SK-N-SH treated with all-trans-retinoic acid at 6 μM for 48 hours (cell line): ENCODE measurements around the gene PHF2.

Experiments
- ATAC-seq: fragments of 200-7000 bp; cut with Tn5 transposase; 3 replicates; pipeline ENCODE4 v1.9.1; 2020; ENCODE audit warnings: mild to moderate bottlenecking, moderate library complexity
- ARNTL ChIP-seq: fragments of 450-650 bp; formaldehyde crosslinking; IDR thresholded peaks from 2 replicates; pipeline ENCODE4 v1.5.0; 2020; ENCODE audit warnings: low read depth, mild to moderate bottlenecking, moderate library complexity, borderline replicate concordance
- BACH2 ChIP-seq: fragments of 250-450 bp; sonication (Bioruptor Pico); IDR thresholded peaks from 2 replicates; pipeline ENCODE4 v1.9.0; 2021; ENCODE audit warnings: mild to moderate bottlenecking, borderline replicate concordance
- CSDC2 ChIP-seq: fragments of 250-450 bp; sonication (Bioruptor Pico); IDR thresholded peaks from 2 replicates; pipeline ENCODE4 v1.5.0; 2020; ENCODE audit warnings: mild to moderate bottlenecking, moderate library complexity
- ESRRG ChIP-seq: fragments of 250-450 bp; sonication (Bioruptor Pico); IDR thresholded peaks from 2 replicates; pipeline ENCODE4 v1.6.1; 2021; ENCODE audit warnings: mild to moderate bottlenecking
- GLIS3 ChIP-seq: fragments of 250-450 bp; sonication (Bioruptor Pico); IDR thresholded peaks from 2 replicates; pipeline ENCODE4 v1.5.0; 2020; ENCODE audit warnings: mild to moderate bottlenecking, moderate library complexity
- ISL1 ChIP-seq: fragments of 250-450 bp; sonication (Bioruptor Pico); IDR thresholded peaks from 2 replicates; pipeline ENCODE4 v2.1.2; 2022; ENCODE audit warnings: mild to moderate bottlenecking, moderate library complexity
- OSR1 ChIP-seq: fragments of 250-450 bp; sonication (Bioruptor Pico); IDR thresholded peaks from 2 replicates; pipeline ENCODE4 v1.8.0; 2022; ENCODE audit warnings: moderate library complexity, mild to moderate bottlenecking, inconsistent platforms
- PATZ1 ChIP-seq: fragments of 250-450 bp; sonication (Bioruptor Pico); IDR thresholded peaks from 2 replicates; pipeline ENCODE4 v1.8.0; 2020; ENCODE audit warnings: mild to moderate bottlenecking, moderate library complexity, borderline replicate concordance
- POU6F1 ChIP-seq: fragments of 250-450 bp; sonication (Bioruptor Pico); IDR thresholded peaks from 2 replicates; pipeline ENCODE4 v1.8.0; 2021; ENCODE audit warnings: low read depth, mild to moderate bottlenecking, moderate library complexity, borderline replicate concordance
- PPARA ChIP-seq: fragments of 250-450 bp; sonication (Bioruptor Pico); IDR thresholded peaks from 2 replicates; pipeline ENCODE4 v1.5.0; 2020; ENCODE audit warnings: mild to moderate bottlenecking, borderline replicate concordance
- RARB ChIP-seq: fragments of 250-450 bp; sonication (Bioruptor Pico); IDR thresholded peaks from 2 replicates; pipeline ENCODE4 v1.8.0; 2021; ENCODE audit warnings: mild to moderate bottlenecking, moderate library complexity
- SNAI2 ChIP-seq: fragments of 250-450 bp; sonication (Bioruptor Pico); IDR thresholded peaks from 2 replicates; pipeline ENCODE4 v1.5.0; 2020; ENCODE audit warnings: mild to moderate bottlenecking, moderate library complexity
- TCF4 ChIP-seq: fragments of 250-450 bp; sonication (Bioruptor Pico); IDR thresholded peaks from 2 replicates; pipeline ENCODE4 v1.8.0; 2021; ENCODE audit warnings: mild to moderate bottlenecking, moderate library complexity, borderline replicate concordance
- TOX ChIP-seq: fragments of 250-450 bp; sonication (Bioruptor Pico); IDR thresholded peaks from 2 replicates; pipeline ENCODE4 v1.8.0; 2021; ENCODE audit warnings: mild to moderate bottlenecking, moderate library complexity, borderline replicate concordance
- TSHZ2 ChIP-seq: fragments of 250-450 bp; sonication (Bioruptor Pico); IDR thresholded peaks from 2 replicates; pipeline ENCODE4 v1.5.0; 2020; ENCODE audit warnings: mild to moderate bottlenecking, moderate library complexity
- ZC3H10 ChIP-seq: fragments of 250-450 bp; sonication (Bioruptor Pico); IDR thresholded peaks from 2 replicates; pipeline ENCODE4 v1.5.1; 2021; ENCODE audit warnings: mild to moderate bottlenecking, moderate library complexity
- ZFP3 ChIP-seq: fragments of 250-450 bp; sonication (Bioruptor Pico); IDR thresholded peaks from 2 replicates; pipeline ENCODE4 v1.5.0; 2020; ENCODE audit warnings: mild to moderate bottlenecking, moderate library complexity
- ZFP30 ChIP-seq: fragments of 450-650 bp; formaldehyde crosslinking; IDR thresholded peaks from 2 replicates; pipeline ENCODE4 v1.5.0; 2022; ENCODE audit warnings: mild to moderate bottlenecking, moderate library complexity
- ZNF565 ChIP-seq: fragments of 450-650 bp; formaldehyde crosslinking; conservative IDR thresholded peaks from 2 replicates; pipeline ENCODE4 v1.5.0; 2020; ENCODE audit warnings: low read depth, mild to moderate bottlenecking, moderate library complexity
- ZNF70 ChIP-seq: fragments of 450-650 bp; formaldehyde crosslinking; IDR thresholded peaks from 2 replicates; pipeline ENCODE4 v1.5.0; 2020; ENCODE audit warnings: mild to moderate bottlenecking, moderate library complexity
- ZNF8 ChIP-seq: fragments of 450-650 bp; formaldehyde crosslinking; IDR thresholded peaks from 2 replicates; pipeline ENCODE4 v1.5.0; 2020; ENCODE audit warnings: mild to moderate bottlenecking, moderate library complexity
- TF ChIP-seq, protein P1 (sequence below): fragments of 250-450 bp; sonication (Bioruptor Pico); IDR thresholded peaks from 2 replicates; pipeline ENCODE4 v1.5.1; 2020; ENCODE audit warnings: low read depth, mild to moderate bottlenecking, moderate library complexity

Gene PHF2

GRCh38 chr9:93562157-93562556, 14.2 kb upstream of the PHF2 start (continued):
- TF ChIP-seq POU6F1 (CRISPR knock-in tag), result no peak
- TF ChIP-seq ZFP30 (CRISPR knock-in tag), result no peak
- TF ChIP-seq OSR1 (CRISPR knock-in tag), result no peak
- TF ChIP-seq ZNF70 (CRISPR knock-in tag), result no peak
- no peak for TF ChIP-seq CSDC2 (CRISPR knock-in tag)

DNA sequence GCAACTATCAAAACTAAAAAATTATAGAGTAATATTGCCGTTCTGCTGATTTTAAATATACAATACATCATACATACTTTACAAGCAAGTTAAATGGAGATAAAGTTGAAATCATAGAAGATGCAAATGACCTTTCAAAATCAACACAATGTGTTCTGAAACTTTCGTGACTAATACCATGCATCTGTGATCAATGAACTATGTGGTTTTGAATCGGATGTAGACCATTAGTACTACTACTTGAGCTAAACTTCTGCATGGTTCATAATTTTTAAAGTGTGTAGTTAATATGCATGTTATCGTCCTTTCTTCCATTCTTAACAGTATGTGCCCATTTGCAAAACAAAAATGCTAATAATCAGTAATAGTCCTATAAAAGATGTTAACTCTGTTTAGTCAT, 11.3 kb upstream of the PHF2 start:
- no peak for ATAC-seq

DNA sequence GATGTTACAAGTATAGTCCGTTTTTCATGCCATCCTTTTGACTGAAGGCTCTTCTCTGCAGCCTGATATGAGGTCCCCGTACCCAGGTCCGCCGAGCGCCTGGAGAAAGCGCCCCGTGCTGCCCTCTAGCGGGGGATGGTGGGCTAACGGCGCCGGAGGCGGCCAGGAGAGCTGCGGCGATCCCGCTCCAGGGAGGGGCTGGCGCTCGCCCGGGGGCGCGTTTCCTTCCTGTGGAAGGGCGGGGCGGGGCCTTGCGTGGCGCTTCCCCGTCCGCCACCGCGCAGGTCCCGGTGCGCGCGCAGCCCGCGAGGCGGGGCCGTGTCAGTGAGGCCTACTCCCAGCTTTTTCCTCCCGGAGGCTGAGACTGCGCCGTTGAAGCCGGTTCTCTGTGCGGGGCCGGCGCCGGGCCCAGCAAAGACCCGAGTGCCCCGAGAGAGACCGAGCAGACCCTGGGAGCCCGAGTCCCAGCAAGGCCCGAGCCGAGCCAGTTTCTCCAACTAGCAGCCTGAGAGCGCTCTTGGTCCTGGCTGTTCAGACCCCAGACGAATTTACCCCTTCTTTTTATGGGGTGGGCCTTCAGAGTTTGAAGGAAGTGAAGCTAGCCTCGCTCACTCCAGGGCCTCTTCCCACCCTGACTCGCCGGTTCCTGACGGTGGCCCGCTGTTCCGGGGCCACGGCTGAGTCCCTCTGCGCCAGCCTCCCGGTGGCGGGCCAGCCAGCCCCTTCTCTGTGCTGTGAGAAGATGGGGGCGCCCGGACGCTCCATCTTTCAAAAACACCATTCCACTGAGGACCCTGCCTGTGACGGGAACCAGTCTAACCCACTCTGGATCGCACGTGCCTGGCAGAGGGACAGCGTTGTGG, 9.7 kb upstream of the PHF2 start:
- TF ChIP-seq ZC3H10 (CRISPR knock-in tag) (0 out of 2 replicates have a peak, but pooled peaks have one; percentile 58), TSHZ2 (peak; percentile 49; the same call in 1 of the 2 replicates), ZFP30 (CRISPR knock-in tag) (peak; percentile 12; the same call in 1 of the 2 replicates), SNAI2 (CRISPR knock-in tag) (no peak)
- TF ChIP-seq, all 23 proteins: peak for 3
- ATAC-seq, result peak; percentile 98

More for the DNA sequence above, 11.3 kb upstream of the PHF2 start:
- TF ChIP-seq CSDC2 (CRISPR knock-in tag) (no peak), OSR1 (CRISPR knock-in tag) (no peak), TSHZ2 (no peak), ESRRG (CRISPR knock-in tag) (no peak), ISL1 (CRISPR knock-in tag) (no peak)
- TF ChIP-seq, all 23 proteins: peak for 0

GRCh38 chr9:93567271-93567959, 9.0 kb upstream of the PHF2 start:
- no peak for ATAC-seq
- TF ChIP-seq ZC3H10 (CRISPR knock-in tag) (no peak), POU6F1 (CRISPR knock-in tag) (no peak), ZNF8 (CRISPR knock-in tag) (no peak), ZNF70 (CRISPR knock-in tag) (no peak), BACH2 (CRISPR knock-in tag) (no peak), TCF4 (CRISPR knock-in tag) (no peak), ZNF565 (CRISPR knock-in tag) (no peak), GLIS3 (CRISPR knock-in tag) (no peak), PPARA (CRISPR knock-in tag) (no peak), ESRRG (CRISPR knock-in tag) (no peak), OSR1 (CRISPR knock-in tag) (no peak), ZFP3 (CRISPR knock-in tag) (no peak), PATZ1 (CRISPR knock-in tag) (no peak), RARB (CRISPR knock-in tag) (no peak), ARNTL (no peak), TOX (CRISPR knock-in tag) (no peak), CSDC2 (CRISPR knock-in tag) (no peak), SNAI2 (CRISPR knock-in tag) (no peak)
- TF ChIP-seq, protein P1, sequence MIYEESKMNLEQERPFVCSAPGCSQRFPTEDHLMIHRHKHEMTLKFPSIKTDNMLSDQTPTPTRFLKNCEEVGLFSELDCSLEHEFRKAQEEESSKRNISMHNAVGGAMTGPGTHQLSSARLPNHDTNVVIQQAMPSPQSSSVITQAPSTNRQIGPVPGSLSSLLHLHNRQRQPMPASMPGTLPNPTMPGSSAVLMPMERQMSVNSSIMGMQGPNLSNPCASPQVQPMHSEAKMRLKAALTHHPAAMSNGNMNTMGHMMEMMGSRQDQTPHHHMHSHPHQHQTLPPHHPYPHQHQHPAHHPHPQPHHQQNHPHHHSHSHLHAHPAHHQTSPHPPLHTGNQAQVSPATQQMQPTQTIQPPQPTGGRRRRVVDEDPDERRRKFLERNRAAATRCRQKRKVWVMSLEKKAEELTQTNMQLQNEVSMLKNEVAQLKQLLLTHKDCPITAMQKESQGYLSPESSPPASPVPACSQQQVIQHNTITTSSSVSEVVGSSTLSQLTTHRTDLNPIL (CRISPR knock-in tag), result no peak
